OCI-LY7 (cell line): ENCODE data around the gene TSR2. TPM values are rescaled to one million over a fixed set of nuclear protein-coding genes. Genes with fewer than 3 reads are reported as not detected.

ENCODE experiments used
- BruUV-seq: library from RNA; stranded (reverse); fragments of 400-500 nt; replicated peaks from 2 replicates; lab custom pipeline; 2021; lab: Mats Ljungman, UMichigan
- CTCF ChIA-PET: fragments of 300-600 bp; sonication (Branson Sonifier 250); formaldehyde crosslinking; loops from one replicate; lab custom pipeline; 2022; ENCODE audit warnings: antibody characterized with exemption; ENCODE audit not compliant: unreplicated experiment; lab: Charles Lee
- POLR2A ChIA-PET: fragments of 300-600 bp; sonication (Branson Sonifier 250); formaldehyde crosslinking; loops from one replicate; lab custom pipeline; 2022; ENCODE audit warnings: antibody characterized with exemption; lab: Charles Lee
- DNase-seq: peaks from one replicate; pipeline ENCODE4 v3.0.0-alpha.2; 2015; ENCODE audit warnings: low spot score
- H2AFZ ChIP-seq: fragments of 200-600 bp; sonication (generic), shearing (Covaris generic); 2 replicates; pipeline ENCODE4 v1.6.1; 2014; ENCODE audit warnings: mild to moderate bottlenecking, antibody characterized with exemption, low read length, moderate library complexity
- H3K27ac ChIP-seq: fragments of 200-600 bp; sonication (generic); 2 replicates; pipeline ENCODE4 v1.5.1; 2014; ENCODE audit warnings: mixed run types, low read depth, mild to moderate bottlenecking, moderate library complexity, low read length, inconsistent platforms; ENCODE audit not compliant: poor library complexity, severe bottlenecking
- H3K36me3 ChIP-seq: fragments of 200-600 bp; sonication (generic); 2 replicates; pipeline ENCODE4 v1.6.1; 2014; ENCODE audit warnings: mild to moderate bottlenecking, antibody characterized with exemption, low read length, moderate library complexity, mixed read lengths; ENCODE audit not compliant: insufficient read depth
- H3K4me1 ChIP-seq: fragments of 200-600 bp; sonication (generic); 2 replicates; pipeline ENCODE4 v1.5.1; 2014; ENCODE audit warnings: mild to moderate bottlenecking, low read length; ENCODE audit not compliant: insufficient read depth, poor library complexity, severe bottlenecking
- H3K4me2 ChIP-seq: fragments of 200-600 bp; sonication (generic); 2 replicates; pipeline ENCODE4 v1.6.1; 2014; ENCODE audit warnings: mild to moderate bottlenecking, low read length
- H3K4me3 ChIP-seq: fragments of 200-600 bp; sonication (generic); 2 replicates; pipeline ENCODE4 v1.5.1; 2014; ENCODE audit warnings: mild to moderate bottlenecking, low read depth, low read length; ENCODE audit not compliant: poor library complexity, severe bottlenecking
- H3K79me2 ChIP-seq: fragments of 200-600 bp; sonication (generic); 2 replicates; pipeline ENCODE4 v1.6.1; 2016; ENCODE audit warnings: low read depth, mild to moderate bottlenecking, low read length, moderate library complexity, mixed read lengths; ENCODE audit not compliant: insufficient read depth
- H3K9me2 ChIP-seq: fragments of 200-600 bp; sonication (generic); 2 replicates; pipeline ENCODE4 v1.6.1; 2016; ENCODE audit warnings: mild to moderate bottlenecking, low read length, mixed read lengths; ENCODE audit not compliant: insufficient read depth
- H3K9me3 ChIP-seq: fragments of 200-600 bp; sonication (generic); 2 replicates; pipeline ENCODE4 v1.6.1; 2014; ENCODE audit warnings: mild to moderate bottlenecking, mixed run types, low read length, mixed read lengths
- H4K20me1 ChIP-seq: fragments of 200-600 bp; sonication (generic); 2 replicates; pipeline ENCODE4 v1.6.1; 2014; ENCODE audit warnings: mild to moderate bottlenecking, antibody characterized with exemption, low read length, moderate library complexity, mixed read lengths; ENCODE audit not compliant: insufficient read depth
- EZH2phosphoT487 ChIP-seq: fragments of 200-600 bp; sonication (generic); IDR thresholded peaks from 2 replicates; pipeline ENCODE4 v1.6.1; 2018; ENCODE audit warnings: low read depth, borderline replicate concordance, mild to moderate bottlenecking, mixed run types, antibody characterized with exemption, low read length, moderate library complexity, mixed read lengths
- intact Hi-C: fragments of 100-400 bp; cut with micrococcal nuclease; formaldehyde crosslinking; loops from one replicate; pipeline ENCODE4 v1.10.0; 2022; ENCODE audit not compliant: unreplicated experiment
- total RNA-seq, 2 experiments: library from RNA; depleted of rRNA in 1 of 2; stranded (reverse); fragments of >200 nt in 1 of 2; shearing (Covaris generic) in 1 of 2; gene quantifications; 2 replicates each; pipeline ENCODE4 v1.2.3, GENCODE V29; 2014 to 2022
- TF ChIP-seq, protein P1 (sequence below): fragments of 200-600 bp; sonication (generic); conservative IDR thresholded peaks from 2 replicates; pipeline ENCODE4 v1.5.1; 2014; ENCODE audit warnings: mild to moderate bottlenecking, antibody characterized with exemption, low read length, moderate library complexity, mixed read lengths

TSR2 gene
- total RNA-seq, 2 experiments from 2014 or later, result 14.6 to 30.7 TPM

DNA sequence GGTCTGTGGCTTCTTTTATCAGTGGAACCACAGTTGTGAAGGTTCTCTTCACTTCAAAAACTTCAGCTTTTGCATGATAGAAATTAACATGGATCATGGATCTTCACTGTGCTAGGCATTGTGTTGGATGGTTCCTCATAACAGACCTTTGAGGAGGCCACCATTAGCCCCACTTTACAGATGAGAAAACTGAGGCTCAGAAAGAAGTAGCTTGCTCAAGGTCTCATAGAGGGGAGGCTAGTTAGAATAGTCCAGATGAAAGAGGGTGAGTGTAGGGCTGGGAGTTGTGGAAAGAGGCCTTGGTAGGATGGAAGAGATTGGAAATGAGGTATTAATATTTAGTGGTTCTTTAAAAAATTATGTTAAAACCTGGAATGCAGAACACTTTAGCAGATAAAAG is 2.6 kb downstream of the TSR2 start:
- peak overlapping the region; percentile 80; the same call in 1 of the 2 replicates for H3K4me2 ChIP-seq
- H3K4me3 ChIP-seq, result no peak overlapping the region
- TF ChIP-seq EZH2phosphoT487, result no peak
- TF ChIP-seq, protein P1, sequence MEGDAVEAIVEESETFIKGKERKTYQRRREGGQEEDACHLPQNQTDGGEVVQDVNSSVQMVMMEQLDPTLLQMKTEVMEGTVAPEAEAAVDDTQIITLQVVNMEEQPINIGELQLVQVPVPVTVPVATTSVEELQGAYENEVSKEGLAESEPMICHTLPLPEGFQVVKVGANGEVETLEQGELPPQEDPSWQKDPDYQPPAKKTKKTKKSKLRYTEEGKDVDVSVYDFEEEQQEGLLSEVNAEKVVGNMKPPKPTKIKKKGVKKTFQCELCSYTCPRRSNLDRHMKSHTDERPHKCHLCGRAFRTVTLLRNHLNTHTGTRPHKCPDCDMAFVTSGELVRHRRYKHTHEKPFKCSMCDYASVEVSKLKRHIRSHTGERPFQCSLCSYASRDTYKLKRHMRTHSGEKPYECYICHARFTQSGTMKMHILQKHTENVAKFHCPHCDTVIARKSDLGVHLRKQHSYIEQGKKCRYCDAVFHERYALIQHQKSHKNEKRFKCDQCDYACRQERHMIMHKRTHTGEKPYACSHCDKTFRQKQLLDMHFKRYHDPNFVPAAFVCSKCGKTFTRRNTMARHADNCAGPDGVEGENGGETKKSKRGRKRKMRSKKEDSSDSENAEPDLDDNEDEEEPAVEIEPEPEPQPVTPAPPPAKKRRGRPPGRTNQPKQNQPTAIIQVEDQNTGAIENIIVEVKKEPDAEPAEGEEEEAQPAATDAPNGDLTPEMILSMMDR, result no peak
- peaks cover 29% of the 10 kb centered on the region for H3K36me3 ChIP-seq
- H3K9me2 ChIP-seq, result no peaks in the 10 kb centered on the region
- H2AFZ ChIP-seq, result no peak overlapping the region
- no peak overlapping the region for H3K27ac ChIP-seq
- H4K20me1 ChIP-seq, result peaks cover 8% of the 10 kb centered on the region; the same call in 1 of the 2 replicates
- ChIA-PET CTCF (no interaction called here), POLR2A (no interaction called here)
- peaks cover 15% of the 10 kb centered on the region for H3K4me1 ChIP-seq
- H3K9me3 ChIP-seq, result no peaks in the 10 kb centered on the region
- peaks cover 30% of the 10 kb centered on the region for H3K79me2 ChIP-seq
- DNase-seq, result no peak
- no TSS peak for BruUV-seq
- intact Hi-C loops, result no loop called here

DNA sequence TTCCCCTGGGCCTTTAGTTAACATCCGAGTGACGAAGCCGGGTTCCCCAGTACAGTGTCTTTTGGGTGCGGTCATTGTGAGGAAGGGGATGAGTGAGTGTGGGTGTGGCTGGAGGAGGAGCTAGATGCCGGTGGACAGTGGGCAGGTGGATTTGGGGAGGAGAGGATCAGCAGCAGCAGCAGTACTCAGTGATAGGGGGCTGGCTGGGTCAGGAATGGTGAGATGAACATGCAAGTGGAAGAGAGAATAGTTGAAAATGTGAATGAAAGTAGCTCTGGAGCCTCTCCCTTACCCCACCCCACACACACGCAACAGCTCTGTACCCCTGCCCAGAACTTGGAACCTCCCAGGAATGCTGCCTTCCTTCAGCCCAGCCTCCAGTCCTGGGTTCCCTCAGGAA is 4.5 kb downstream of the TSR2 start:
- BruUV-seq, result TSS peak; percentile 74
- peaks cover 29% of the 10 kb centered on the region for H3K79me2 ChIP-seq
- no peaks in the 10 kb centered on the region for H3K9me3 ChIP-seq
- H3K4me3 ChIP-seq, result no peak overlapping the region
- H3K9me2 ChIP-seq, result no peaks in the 10 kb centered on the region
- no peak overlapping the region for H2AFZ ChIP-seq
- TF ChIP-seq EZH2phosphoT487, result no peak
- TF ChIP-seq, protein P1, result no peak
- no peak for DNase-seq
- H3K36me3 ChIP-seq, result peaks cover 29% of the 10 kb centered on the region
- H3K4me1 ChIP-seq, result peaks cover 15% of the 10 kb centered on the region
- no peak overlapping the region for H3K4me2 ChIP-seq
- H3K27ac ChIP-seq, result no peak overlapping the region
- H4K20me1 ChIP-seq, result peaks cover 8% of the 10 kb centered on the region; the same call in 1 of the 2 replicates
- intact Hi-C loops, result no loop called here
- CTCF ChIA-PET, result no interaction called here
- POLR2A ChIA-PET, result no interaction called here

DNA sequence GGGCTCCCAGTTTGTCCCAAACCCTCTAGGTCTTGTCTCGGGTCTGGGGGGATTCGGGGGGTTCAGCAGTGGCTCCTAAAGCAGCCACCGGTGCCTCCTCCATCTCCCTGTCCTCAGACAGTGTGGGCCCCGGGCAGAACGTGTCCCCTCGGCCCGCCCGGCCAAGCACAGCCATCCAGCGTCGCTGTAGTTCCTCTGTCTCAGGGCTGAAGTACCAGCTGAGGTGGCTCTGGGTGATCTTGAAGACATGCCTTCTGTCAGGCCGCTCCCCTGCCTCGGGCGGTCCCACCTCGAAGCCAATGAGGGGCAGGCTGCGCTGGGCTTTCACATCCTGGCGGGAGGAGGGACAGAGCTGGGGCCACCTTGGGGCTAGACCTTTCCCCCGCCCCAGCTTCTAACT is 5.9 kb downstream of the TSR2 start:
- no peaks in the 10 kb centered on the region for H3K9me3 ChIP-seq
- peaks cover 29% of the 10 kb centered on the region for H3K36me3 ChIP-seq
- BruUV-seq, result no TSS peak
- intact Hi-C loops, result no loop called here
- no peak overlapping the region for H3K4me2 ChIP-seq
- H3K4me3 ChIP-seq, result no peak overlapping the region
- peaks cover 15% of the 10 kb centered on the region for H3K4me1 ChIP-seq
- H2AFZ ChIP-seq, result no peak overlapping the region
- H3K27ac ChIP-seq, result no peak overlapping the region
- peaks cover 18% of the 10 kb centered on the region for H3K79me2 ChIP-seq
- DNase-seq, result no peak
- ChIA-PET POLR2A (no interaction called here), CTCF (no interaction called here)
- H4K20me1 ChIP-seq, result peaks cover 6% of the 10 kb centered on the region; the same call in 1 of the 2 replicates
- no peaks in the 10 kb centered on the region for H3K9me2 ChIP-seq
- TF ChIP-seq, protein P1, result no peak
- no peak for TF ChIP-seq EZH2phosphoT487
